ENCODE measurements around the gene FCHSD2.

- TF ChIP-seq POLR2A (IDR thresholded peaks at IDR 0.05) (no peak), CTCF (IDR thresholded peaks at IDR 0.05) (no peak)
Measured at GRCh38 chr11:72932132-72932570, 210.0 kb downstream of the FCHSD2 start.
